NCI-H526 treated with DMSO at 0.1 percent for 48 hours (cell line): Measurements from ENCODE around the gene TMEM79.

Experiments used
- DNase-seq: peaks from one replicate; lab custom pipeline; 2025; lab: John Stamatoyannopoulos, UW

The TMEM79 gene

GRCh38 chr1:156263288-156263655, 20.9 kb upstream of the TMEM79 start:
- no peak for DNase-seq

GRCh38 chr1:156266051-156266450, 18.1 kb upstream of the TMEM79 start:
- no peak for DNase-seq

GRCh38 chr1:156268336-156268735, 15.8 kb upstream of the TMEM79 start:
- no peak for DNase-seq

- no peak for DNase-seq
Observed at GRCh38 chr1:156270314-156270713, 13.8 kb upstream of the TMEM79 start.

GRCh38 chr1:156276532-156276931, 7.6 kb upstream of the TMEM79 start:
- no peak for DNase-seq

GRCh38 chr1:156276966-156277381, 7.2 kb upstream of the TMEM79 start:
- no peak for DNase-seq

GRCh38 chr1:156279837-156280236, 4.3 kb upstream of the TMEM79 start:
- DNase-seq, result no peak

GRCh38 chr1:156281281-156281680, 2.8 kb upstream of the TMEM79 start:
- no peak for DNase-seq

GRCh38 chr1:156281693-156282478, 2.2 kb upstream of the TMEM79 start:
- peak; percentile 58 for DNase-seq

- DNase-seq, result peak; percentile 99
Observed at GRCh38 chr1:156282479-156283222, 1.5 kb upstream of the TMEM79 start, which contains the start of gene SMG5. SMG5 (minus strand) TSS chr1:156282825; CDS start chr1:156282680, 145 bp downstream.

GRCh38 chr1:156283521-156283920, 604 bp upstream of the TMEM79 start:
- DNase-seq, result no peak

GRCh38 chr1:156284757-156285156, 632 bp downstream of the TMEM79 start:
- DNase-seq, result no peak

- no peak for DNase-seq
Observed at GRCh38 chr1:156285437-156285836, 1.3 kb downstream of the TMEM79 start.

GRCh38 chr1:156286061-156286460, 1.9 kb downstream of the TMEM79 start:
- DNase-seq, result no peak

GRCh38 chr1:156289857-156290256, 5.7 kb downstream of the TMEM79 start:
- DNase-seq, result no peak

- peak; percentile 88 for DNase-seq
Observed at GRCh38 chr1:156291226-156292061, 7.3 kb downstream of the TMEM79 start.

- no peak for DNase-seq
Observed at GRCh38 chr1:156293098-156293434, 8.9 kb downstream of the TMEM79 start.

GRCh38 chr1:156293895-156294294, 9.8 kb downstream of the TMEM79 start:
- no peak for DNase-seq

- DNase-seq, result peak; percentile 32
Observed at GRCh38 chr1:156295391-156295947, 11.3 kb downstream of the TMEM79 start, which contains the start of gene GLMP. GLMP (minus strand) TSS chr1:156295679; CDS start chr1:156295645, 34 bp downstream.

GRCh38 chr1:156298852-156299357, 14.8 kb downstream of the TMEM79 start, which contains the start of gene VHLL:
VHLL (minus strand) TSS chr1:156299307; CDS start chr1:156299189, 118 bp downstream.
- no peak for DNase-seq

- DNase-seq, result no peak
Observed at GRCh38 chr1:156303241-156303640, 19.1 kb downstream of the TMEM79 start.

GRCh38 chr1:156305215-156305614, 21.1 kb downstream of the TMEM79 start:
- no peak for DNase-seq
